ENCODE data around the gene IRF3.
"Not testable (repeated sequence)": the region's sequence is repeated elsewhere in the genome, so short reads cannot be mapped to it uniquely, and the experiment has no call there.

The IRF3 gene

GRCh38 chr19:49642492-49643035 is 23.1 kb downstream of the IRF3 start:
- no peak for DNase-seq

GRCh38 chr19:49641688-49642491 is 23.8 kb downstream of the IRF3 start, which contains the start of gene SCAF1:
Gene SCAF1 (plus strand): TSS chr19:49642209. CDS start chr19:49645027, 2,818 bp downstream.
- DNase-seq = peak; percentile 99

- DNase-seq = peak; percentile 100
Observed at GRCh38 chr19:49640113-49640898, 25.4 kb downstream of the IRF3 start, which contains the start of gene RRAS. Gene RRAS (minus strand): TSS chr19:49640143. CDS start chr19:49640098, 45 bp downstream.

GRCh38 chr19:49639401-49640112 is 26.1 kb downstream of the IRF3 start:
- DNase-seq = no peak

GRCh38 chr19:49637821-49638738 is 27.6 kb downstream of the IRF3 start:
- no peak for DNase-seq

GRCh38 chr19:49636233-49636932 is 29.3 kb downstream of the IRF3 start:
- no peak for DNase-seq

- DNase-seq = no peak
Observed at GRCh38 chr19:49635530-49636232, 30.0 kb downstream of the IRF3 start.

GRCh38 chr19:49633273-49633672 is 32.4 kb downstream of the IRF3 start:
- DNase-seq = not testable (repeated sequence)

GRCh38 chr19:49632576-49632975 is 33.1 kb downstream of the IRF3 start:
- DNase-seq = no peak

GRCh38 chr19:49631610-49632192 is 34.0 kb downstream of the IRF3 start:
- no peak for DNase-seq

DNA sequence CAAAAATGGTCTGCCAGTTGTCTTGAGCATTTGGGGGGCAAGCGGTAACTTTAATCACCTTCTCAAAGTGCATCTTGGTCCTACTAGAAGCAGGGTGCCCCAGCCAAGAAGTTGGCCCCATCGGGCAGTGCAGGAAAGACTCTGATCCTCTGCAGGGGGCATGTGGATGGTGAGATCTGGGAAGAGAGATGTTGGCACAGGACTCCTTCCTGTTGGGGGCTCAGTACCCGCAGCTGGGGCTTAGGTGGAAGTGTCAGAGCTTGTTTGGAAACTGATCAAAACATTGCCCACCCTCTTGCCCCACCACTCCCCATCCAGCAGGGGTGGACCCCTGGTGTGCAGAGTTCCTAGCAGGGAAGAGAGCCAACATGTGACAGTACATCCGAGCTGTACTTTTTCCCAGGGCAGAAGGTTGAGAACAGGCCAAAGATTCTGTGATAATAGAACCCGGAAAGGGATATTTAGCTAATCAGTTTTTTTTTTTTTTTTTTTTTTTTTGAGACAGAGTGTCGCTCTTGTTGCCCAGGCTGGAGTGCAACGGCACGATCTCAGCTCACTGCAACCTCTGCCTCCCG is 34.6 kb downstream of the IRF3 start:
- no peak for DNase-seq

GRCh38 chr19:49629659-49630058 is 36.0 kb downstream of the IRF3 start:
- no peak for DNase-seq

DNA sequence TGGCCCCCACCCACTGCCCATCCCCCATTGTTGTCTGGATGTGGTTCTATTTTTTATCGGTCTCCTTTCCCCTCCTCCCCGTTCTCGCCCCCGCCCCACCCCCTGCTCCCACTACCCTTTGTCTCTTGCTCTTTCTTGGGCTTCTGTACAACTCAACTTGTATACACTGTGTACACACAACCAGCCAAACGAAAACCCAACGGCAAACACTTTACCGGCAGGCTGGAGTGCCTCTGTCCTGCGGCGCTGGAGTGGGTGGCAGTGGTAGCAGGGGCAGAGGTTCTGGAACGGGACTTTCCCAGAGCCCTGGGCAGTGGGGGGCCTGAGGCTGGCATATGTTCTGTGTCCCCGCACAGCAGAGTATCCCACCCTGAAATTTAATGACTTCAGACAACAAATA is 39.4 kb downstream of the IRF3 start:
- DNase-seq = no peak

DNA sequence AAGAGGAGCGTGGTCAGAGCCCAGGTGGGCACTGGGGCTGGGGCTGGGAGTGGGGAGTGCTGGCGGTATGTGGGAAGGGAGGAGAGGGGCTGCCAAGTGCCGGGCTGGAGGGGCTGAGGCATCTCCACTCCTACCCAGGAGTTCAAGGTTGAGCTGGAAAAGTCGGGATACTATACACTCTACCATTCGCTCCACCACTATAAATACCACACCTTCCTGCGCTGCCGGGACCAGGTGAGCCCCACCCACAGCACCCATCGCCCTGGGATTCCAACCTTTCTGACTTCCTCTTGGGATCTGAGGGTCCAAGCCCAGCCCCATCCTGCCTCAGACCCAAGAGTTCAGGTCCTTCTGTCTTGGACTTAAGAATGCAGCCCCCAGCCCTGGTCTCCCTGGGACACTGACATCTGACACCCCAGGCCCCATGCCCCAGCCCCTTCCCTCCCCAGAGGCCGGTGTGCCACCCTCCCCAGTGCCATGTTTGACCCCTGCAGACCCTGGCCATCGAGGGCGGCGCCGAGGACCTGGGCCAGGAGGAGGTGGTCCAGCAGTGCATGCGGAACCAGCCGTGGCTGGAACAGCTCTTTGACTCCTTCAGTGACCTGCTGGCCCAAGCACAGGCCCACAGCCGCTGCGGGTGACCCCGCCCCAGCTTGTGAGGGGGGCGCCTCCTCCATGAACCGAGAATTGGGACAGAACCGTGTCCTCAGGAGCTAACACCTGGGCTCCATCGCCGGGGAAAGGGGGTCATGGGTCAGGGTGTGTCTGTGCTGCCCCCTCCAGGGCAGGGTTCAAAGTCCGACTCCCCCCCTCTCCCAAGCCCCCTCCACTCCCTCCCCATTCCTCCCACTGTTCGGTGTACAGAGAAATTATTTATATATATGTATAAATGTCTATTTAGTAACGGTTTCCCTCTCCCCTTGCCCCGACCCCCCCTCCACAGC is 40.4 kb downstream of the IRF3 start:
- DNase-seq = no peak

GRCh38 chr19:49617860-49618259 is 47.8 kb downstream of the IRF3 start:
- DNase-seq = not testable (repeated sequence)

DNA sequence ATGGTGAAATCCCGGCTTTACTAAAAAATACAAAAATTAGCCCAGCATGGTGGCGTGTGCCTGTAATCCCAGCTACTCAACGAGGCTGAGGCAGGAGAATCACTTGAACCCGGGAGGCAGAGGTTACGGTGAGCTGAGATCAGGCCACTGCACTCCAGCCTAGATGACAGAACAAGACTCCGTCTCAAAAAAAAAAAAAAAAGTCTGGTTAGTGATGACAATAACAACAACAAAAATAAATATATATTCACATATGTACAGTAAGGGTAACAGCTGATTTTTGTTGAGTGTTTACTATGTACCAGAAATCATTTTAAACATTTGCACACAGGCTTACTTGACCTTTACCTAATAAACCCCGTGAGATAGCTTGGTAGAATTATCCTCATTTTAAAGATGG is 48.7 kb downstream of the IRF3 start:
- no peak for DNase-seq

DNA sequence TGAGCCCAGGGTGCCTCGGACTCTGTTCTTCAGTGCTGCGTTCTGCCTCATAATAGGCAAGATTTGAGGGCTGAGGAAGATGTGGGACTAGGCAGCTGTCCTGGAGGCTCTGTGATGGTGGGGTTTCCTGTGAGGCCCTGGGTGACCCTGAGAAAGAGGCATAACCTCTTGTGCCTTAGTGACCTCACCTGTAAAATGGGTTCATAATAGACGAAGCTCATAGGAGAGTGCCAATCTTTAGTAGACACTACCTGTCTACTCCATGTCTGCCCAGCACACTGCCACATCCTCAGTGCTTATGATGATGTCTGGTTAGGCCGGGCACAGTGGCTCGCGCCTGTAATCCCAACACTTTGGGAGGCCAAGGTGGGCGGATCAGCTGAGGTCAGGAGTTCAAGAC is 49.1 kb downstream of the IRF3 start:
- no peak for DNase-seq

DNA sequence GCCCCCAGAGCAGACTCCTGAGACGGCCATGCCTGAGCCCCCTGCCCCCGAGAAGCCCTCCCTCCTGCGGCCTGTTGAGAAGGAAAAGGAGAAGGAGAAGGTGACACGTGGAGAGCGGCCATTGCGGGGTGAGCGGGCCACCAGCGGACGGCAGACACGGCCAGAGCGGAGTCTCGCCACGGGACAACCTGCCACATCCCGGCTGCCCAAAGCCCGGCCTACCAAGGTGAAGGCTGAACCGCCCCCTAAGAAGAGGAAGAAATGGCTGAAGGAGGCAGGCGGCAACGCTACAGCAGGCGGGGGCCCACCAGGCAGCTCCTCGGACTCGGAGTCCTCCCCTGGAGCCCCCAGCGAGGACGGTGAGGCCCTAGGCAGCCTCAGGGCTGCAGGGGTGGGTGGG is 49.8 kb downstream of the IRF3 start:
- no peak for DNase-seq
